ENCODE data around the gene AKT1.

The AKT1 gene

GRCh38 chr14:104722938-104723650 lies 72.5 kb downstream of the AKT1 start:
- Histone ChIP-seq H3K4me2 (no peak overlapping the region), H3K27ac (no peak overlapping the region), H3K36me3 (ENCODE audit: insufficient read depth) (no peaks in the 10 kb centered on the region), H3K4me1 (ENCODE audit: low read depth, poor library complexity, severe bottlenecking) (no peaks in the 10 kb centered on the region), H4K20me1 (ENCODE audit: insufficient read depth) (no peaks in the 10 kb centered on the region), H3K27me3 (ENCODE audit: insufficient read depth, low read depth) (peaks cover 6% of the 10 kb centered on the region; the same call in 1 of the 2 replicates), H3K79me2 (ENCODE audit: insufficient read depth, low read depth) (no peaks in the 10 kb centered on the region), H2AFZ (ENCODE audit: low read depth) (no peak overlapping the region; the same call in 1 of the 2 replicates), H3K9ac (no peak overlapping the region), H3K4me3 (IDR thresholded peaks at IDR 0.05; ENCODE audit: insufficient read depth, low read depth, low read length) (no peak overlapping the region)
- TF ChIP-seq CTCF (conservative IDR thresholded peaks at IDR 0.05; ENCODE audit: low read depth, low read length) = no peak

GRCh38 chr14:104721505-104722431 lies 73.8 kb downstream of the AKT1 start:
- no peaks in the 10 kb centered on the region for H3K36me3 ChIP-seq (ENCODE audit: insufficient read depth)
- H2AFZ ChIP-seq (ENCODE audit: low read depth) = no peak overlapping the region
- H3K27me3 ChIP-seq (ENCODE audit: insufficient read depth, low read depth) = peaks cover 6% of the 10 kb centered on the region; the same call in 1 of the 2 replicates
- no peaks in the 10 kb centered on the region for H3K79me2 ChIP-seq (ENCODE audit: insufficient read depth, low read depth)
- no peak for TF ChIP-seq CTCF (conservative IDR thresholded peaks at IDR 0.05; ENCODE audit: low read depth, low read length)
- H3K4me2 ChIP-seq = no peak overlapping the region
- H3K4me1 ChIP-seq (ENCODE audit: low read depth, poor library complexity, severe bottlenecking) = no peaks in the 10 kb centered on the region
- no peak overlapping the region for H3K27ac ChIP-seq
- no peaks in the 10 kb centered on the region for H4K20me1 ChIP-seq (ENCODE audit: insufficient read depth)
- no peak overlapping the region for H3K9ac ChIP-seq
- H3K4me3 ChIP-seq (IDR thresholded peaks at IDR 0.05; ENCODE audit: insufficient read depth, low read depth, low read length) = no peak overlapping the region

Data from KMS-11 (cell line).